ENCODE measurements around the gene GARS1. TPM values are rescaled to one million over a fixed set of nuclear protein-coding genes. Genes with fewer than 3 reads are reported as not detected.

GARS1 gene
- total and polyA plus RNA-seq, 9 of the 15 experiments (the other 6 are each of a cell fraction or from before 2014, with no cell fraction given): 142 to 769 (median 272) TPM

DNA sequence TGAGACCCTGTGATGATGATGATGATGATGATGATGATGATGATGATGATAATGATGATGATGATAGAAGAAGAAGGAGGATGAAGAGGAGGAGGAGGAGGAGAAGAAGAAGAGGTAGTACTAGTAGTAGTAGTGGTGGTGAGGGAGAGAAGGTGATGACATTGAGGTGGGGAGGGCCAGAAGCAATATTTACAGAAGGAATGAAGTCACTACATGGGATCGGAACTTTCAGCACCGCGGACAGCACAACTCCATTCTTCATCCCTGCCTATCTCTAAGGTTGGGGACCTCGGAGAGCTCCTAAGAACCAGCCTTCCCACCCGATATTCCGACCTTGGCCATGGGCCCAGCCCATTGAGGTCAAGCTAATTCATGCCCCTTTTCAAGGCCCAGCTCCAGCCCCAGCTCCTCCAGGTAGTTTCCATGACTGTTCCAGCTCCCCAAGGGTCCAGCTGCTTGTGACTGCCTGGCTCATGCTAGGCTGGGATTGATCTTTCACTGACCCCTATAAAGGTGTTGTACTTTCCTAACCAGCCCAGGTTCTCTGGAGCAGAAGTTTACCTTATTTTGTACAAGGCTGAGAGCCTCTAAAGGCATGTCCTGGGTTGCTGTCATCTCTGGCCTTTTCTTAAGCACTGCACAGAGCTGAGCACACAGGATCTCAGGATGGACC, 77.3 kb downstream of the GARS1 start (continued):
- TF ChIP-seq, protein P1, sequence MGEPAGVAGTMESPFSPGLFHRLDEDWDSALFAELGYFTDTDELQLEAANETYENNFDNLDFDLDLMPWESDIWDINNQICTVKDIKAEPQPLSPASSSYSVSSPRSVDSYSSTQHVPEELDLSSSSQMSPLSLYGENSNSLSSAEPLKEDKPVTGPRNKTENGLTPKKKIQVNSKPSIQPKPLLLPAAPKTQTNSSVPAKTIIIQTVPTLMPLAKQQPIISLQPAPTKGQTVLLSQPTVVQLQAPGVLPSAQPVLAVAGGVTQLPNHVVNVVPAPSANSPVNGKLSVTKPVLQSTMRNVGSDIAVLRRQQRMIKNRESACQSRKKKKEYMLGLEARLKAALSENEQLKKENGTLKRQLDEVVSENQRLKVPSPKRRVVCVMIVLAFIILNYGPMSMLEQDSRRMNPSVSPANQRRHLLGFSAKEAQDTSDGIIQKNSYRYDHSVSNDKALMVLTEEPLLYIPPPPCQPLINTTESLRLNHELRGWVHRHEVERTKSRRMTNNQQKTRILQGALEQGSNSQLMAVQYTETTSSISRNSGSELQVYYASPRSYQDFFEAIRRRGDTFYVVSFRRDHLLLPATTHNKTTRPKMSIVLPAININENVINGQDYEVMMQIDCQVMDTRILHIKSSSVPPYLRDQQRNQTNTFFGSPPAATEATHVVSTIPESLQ (CRISPR knock-in tag; IDR thresholded peaks at IDR 0.05): peak; percentile 93
- TF ChIP-seq ZFPM2 (CRISPR knock-in tag; IDR thresholded peaks at IDR 0.05) (no peak), PURB (CRISPR knock-in tag; IDR thresholded peaks at IDR 0.05; ENCODE audit: low read depth) (no peak), PML (IDR thresholded peaks at IDR 0.05; ENCODE audit: low read length) (no peak), CEBPG (CRISPR knock-in tag; IDR thresholded peaks at IDR 0.05) (no peak; the same call in 1 of the 2 replicates), CEBPG (tag; conservative IDR thresholded peaks at IDR 0.05 in 1 of 2, IDR thresholded peaks at IDR 0.05 in 1 of 2) (no peak), ZNF449 (CRISPR knock-in tag; IDR thresholded peaks at IDR 0.05) (peak; percentile 81; the same call in 1 of the 2 replicates), CTCF (IDR thresholded peaks at IDR 0.05 in 2 of 3, conservative IDR thresholded peaks at IDR 0.05 in 1 of 3; ENCODE audit: insufficient read depth in 2 of 3, low read depth in 1 of 3, low read length in 3 of 3) (no peak), HDAC8 (tag; IDR thresholded peaks at IDR 0.05) (peak; percentile 54; the same call in 1 of the 2 replicates), ZNF174 (CRISPR knock-in tag; IDR thresholded peaks at IDR 0.05) (no peak), RAD21 (CRISPR knock-in tag; conservative IDR thresholded peaks at IDR 0.05 in 1 of 2, IDR thresholded peaks at IDR 0.05 in 1 of 2) (no peak), LEF1 (IDR thresholded peaks at IDR 0.05) (no peak), ARNT (IDR thresholded peaks at IDR 0.05) (no peak), CBFA2T2 (conservative IDR thresholded peaks at IDR 0.05) (no peak), L3MBTL2 (IDR thresholded peaks at IDR 0.05) (no peak)
- TF ChIP-seq, protein P2, sequence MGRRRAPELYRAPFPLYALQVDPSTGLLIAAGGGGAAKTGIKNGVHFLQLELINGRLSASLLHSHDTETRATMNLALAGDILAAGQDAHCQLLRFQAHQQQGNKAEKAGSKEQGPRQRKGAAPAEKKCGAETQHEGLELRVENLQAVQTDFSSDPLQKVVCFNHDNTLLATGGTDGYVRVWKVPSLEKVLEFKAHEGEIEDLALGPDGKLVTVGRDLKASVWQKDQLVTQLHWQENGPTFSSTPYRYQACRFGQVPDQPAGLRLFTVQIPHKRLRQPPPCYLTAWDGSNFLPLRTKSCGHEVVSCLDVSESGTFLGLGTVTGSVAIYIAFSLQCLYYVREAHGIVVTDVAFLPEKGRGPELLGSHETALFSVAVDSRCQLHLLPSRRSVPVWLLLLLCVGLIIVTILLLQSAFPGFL (CRISPR knock-in tag; IDR thresholded peaks at IDR 0.05): no peak
- TF ChIP-seq, protein P3, sequence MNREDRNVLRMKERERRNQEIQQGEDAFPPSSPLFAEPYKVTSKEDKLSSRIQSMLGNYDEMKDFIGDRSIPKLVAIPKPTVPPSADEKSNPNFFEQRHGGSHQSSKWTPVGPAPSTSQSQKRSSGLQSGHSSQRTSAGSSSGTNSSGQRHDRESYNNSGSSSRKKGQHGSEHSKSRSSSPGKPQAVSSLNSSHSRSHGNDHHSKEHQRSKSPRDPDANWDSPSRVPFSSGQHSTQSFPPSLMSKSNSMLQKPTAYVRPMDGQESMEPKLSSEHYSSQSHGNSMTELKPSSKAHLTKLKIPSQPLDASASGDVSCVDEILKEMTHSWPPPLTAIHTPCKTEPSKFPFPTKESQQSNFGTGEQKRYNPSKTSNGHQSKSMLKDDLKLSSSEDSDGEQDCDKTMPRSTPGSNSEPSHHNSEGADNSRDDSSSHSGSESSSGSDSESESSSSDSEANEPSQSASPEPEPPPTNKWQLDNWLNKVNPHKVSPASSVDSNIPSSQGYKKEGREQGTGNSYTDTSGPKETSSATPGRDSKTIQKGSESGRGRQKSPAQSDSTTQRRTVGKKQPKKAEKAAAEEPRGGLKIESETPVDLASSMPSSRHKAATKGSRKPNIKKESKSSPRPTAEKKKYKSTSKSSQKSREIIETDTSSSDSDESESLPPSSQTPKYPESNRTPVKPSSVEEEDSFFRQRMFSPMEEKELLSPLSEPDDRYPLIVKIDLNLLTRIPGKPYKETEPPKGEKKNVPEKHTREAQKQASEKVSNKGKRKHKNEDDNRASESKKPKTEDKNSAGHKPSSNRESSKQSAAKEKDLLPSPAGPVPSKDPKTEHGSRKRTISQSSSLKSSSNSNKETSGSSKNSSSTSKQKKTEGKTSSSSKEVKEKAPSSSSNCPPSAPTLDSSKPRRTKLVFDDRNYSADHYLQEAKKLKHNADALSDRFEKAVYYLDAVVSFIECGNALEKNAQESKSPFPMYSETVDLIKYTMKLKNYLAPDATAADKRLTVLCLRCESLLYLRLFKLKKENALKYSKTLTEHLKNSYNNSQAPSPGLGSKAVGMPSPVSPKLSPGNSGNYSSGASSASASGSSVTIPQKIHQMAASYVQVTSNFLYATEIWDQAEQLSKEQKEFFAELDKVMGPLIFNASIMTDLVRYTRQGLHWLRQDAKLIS (CRISPR knock-in tag; IDR thresholded peaks at IDR 0.05): peak; percentile 93
